BE2C (cell line): ENCODE measurements around the gene HIRIP3.

ENCODE experiments used
- DNase-seq: peaks from one replicate; pipeline ENCODE4 v3.0.0-alpha.2; 2020
- H3K27me3 ChIP-seq: fragments of 250-450 bp; sonication (Bioruptor Pico); 2 replicates; pipeline ENCODE4 v1.5.1; 2020; ENCODE audit warnings: mild to moderate bottlenecking
- H3K36me3 ChIP-seq: fragments of 250-450 bp; sonication (Bioruptor Pico); 2 replicates; pipeline ENCODE4 v1.5.1; 2020; ENCODE audit warnings: mild to moderate bottlenecking
- H3K4me1 ChIP-seq: fragments of 250-450 bp; sonication (Bioruptor Pico); 2 replicates; pipeline ENCODE4 v1.5.1; 2020
- H3K4me3 ChIP-seq: 2 replicates; pipeline ENCODE4 v1.5.1; 2011; ENCODE audit warnings: low read depth, low read length
- H3K9me3 ChIP-seq: fragments of 250-450 bp; sonication (Bioruptor Pico); 2 replicates; pipeline ENCODE4 v1.5.1; 2020
- TF ChIP-seq, protein P1 (sequence below): IDR thresholded peaks from 2 replicates; pipeline ENCODE4 v1.5.1; 2012; ENCODE audit warnings: mild to moderate bottlenecking, low read depth, low read length

HIRIP3 gene

DNA sequence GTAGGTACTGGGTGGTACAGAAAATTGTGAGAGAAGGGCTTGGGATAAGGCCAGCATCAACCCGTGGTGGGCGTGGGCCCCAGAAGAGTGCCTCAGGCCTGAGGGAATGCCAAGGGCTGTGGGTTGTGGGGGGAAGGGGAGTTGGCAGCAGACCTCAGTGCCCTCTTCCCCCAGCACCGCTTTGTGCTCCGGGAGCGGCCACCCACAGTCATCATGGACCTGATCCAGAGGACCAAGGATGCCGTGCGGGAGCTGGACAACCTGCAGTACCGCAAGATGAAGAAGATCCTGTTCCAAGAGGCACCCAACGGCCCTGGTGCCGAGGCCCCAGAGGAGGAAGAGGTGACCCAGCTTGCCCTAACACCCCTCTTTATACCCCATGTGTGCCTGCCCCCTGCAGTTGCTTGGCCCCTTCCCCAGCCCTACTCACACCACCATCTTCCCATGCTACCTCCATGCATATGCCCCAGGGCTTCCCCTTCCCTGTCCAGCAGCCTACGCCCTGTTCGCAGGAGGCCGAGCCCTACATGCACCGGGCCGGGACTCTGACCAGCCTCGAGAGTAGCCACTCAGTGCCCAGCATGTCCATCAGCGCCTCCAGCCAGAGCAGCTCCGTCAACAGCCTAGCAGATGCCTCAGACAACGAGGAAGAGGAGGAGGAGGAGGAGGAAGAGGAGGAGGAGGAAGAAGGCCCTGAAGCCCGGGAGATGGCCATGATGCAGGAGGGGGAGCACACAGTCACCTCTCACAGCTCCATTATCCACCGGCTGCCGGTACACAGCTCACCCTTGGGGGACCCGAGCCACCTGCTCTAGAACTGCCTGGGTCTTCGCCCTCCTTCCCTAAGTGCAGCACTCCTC, 12.6 kb downstream of the HIRIP3 start:
- no peaks in the 10 kb centered on the region for H3K27me3 ChIP-seq
- no peak overlapping the region for H3K4me3 ChIP-seq
- peaks cover 98% of the 10 kb centered on the region for H3K36me3 ChIP-seq
- no peaks in the 10 kb centered on the region for H3K4me1 ChIP-seq
- no peak for DNase-seq
- TF ChIP-seq, protein P1, sequence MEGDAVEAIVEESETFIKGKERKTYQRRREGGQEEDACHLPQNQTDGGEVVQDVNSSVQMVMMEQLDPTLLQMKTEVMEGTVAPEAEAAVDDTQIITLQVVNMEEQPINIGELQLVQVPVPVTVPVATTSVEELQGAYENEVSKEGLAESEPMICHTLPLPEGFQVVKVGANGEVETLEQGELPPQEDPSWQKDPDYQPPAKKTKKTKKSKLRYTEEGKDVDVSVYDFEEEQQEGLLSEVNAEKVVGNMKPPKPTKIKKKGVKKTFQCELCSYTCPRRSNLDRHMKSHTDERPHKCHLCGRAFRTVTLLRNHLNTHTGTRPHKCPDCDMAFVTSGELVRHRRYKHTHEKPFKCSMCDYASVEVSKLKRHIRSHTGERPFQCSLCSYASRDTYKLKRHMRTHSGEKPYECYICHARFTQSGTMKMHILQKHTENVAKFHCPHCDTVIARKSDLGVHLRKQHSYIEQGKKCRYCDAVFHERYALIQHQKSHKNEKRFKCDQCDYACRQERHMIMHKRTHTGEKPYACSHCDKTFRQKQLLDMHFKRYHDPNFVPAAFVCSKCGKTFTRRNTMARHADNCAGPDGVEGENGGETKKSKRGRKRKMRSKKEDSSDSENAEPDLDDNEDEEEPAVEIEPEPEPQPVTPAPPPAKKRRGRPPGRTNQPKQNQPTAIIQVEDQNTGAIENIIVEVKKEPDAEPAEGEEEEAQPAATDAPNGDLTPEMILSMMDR: no peak
- H3K9me3 ChIP-seq: no peaks in the 10 kb centered on the region

DNA sequence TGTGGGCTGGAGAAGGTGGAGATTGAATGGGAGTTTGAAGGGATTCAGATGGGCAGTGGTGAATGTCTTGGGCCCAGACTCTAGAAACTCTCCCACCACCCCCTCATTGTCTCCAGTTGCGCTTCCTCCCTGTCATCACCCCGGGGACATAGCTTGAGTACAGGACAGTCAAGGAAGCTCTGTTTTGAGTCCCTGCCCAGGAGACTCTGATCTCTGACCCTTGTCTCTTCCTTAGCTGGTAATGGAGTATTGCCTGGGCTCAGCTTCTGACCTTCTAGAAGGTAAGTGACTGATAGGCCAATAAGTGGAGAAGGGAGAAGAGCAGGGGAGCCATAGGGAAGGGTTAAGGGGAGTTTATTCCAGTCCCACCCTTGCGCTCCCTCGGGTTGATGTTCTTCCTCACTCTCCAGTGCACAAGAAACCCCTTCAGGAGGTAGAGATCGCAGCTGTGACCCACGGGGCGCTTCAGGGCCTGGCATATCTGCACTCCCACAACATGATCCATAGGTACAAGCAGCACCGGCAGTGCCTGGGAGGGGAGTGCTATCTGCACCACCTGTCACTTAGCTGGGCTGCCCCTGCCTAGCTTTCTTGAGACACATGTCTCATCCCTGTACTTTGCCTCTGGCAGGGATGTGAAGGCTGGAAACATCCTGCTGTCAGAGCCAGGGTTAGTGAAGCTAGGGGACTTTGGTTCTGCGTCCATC, 16.7 kb downstream of the HIRIP3 start:
- H3K36me3 ChIP-seq: peaks cover 62% of the 10 kb centered on the region
- DNase-seq: no peak
- H3K9me3 ChIP-seq: no peaks in the 10 kb centered on the region
- no peak overlapping the region for H3K4me3 ChIP-seq
- no peaks in the 10 kb centered on the region for H3K4me1 ChIP-seq
- TF ChIP-seq, protein P1: no peak
- H3K27me3 ChIP-seq: no peaks in the 10 kb centered on the region

DNA sequence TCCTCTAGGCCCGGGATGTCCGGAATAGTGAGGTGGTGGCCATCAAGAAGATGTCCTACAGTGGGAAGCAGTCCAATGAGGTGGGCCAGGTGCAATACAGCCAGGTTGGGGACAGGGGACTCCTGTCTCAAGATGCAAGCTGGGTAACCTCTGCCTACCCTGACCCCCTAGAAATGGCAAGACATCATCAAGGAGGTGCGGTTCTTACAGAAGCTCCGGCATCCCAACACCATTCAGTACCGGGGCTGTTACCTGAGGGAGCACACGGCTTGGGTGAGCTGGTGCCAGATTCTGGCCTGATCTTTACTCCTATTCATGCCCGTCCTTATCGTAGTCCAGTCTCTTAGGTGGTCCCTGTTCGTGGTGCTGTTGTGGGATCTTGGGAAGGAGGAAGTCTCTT, 17.3 kb downstream of the HIRIP3 start:
- DNase-seq: no peak
- H3K4me3 ChIP-seq: no peak overlapping the region
- peaks cover 1% of the 10 kb centered on the region; the same call in 1 of the 2 replicates for H3K9me3 ChIP-seq
- TF ChIP-seq, protein P1: no peak
- peaks cover 56% of the 10 kb centered on the region for H3K36me3 ChIP-seq
- no peaks in the 10 kb centered on the region for H3K4me1 ChIP-seq
- no peaks in the 10 kb centered on the region for H3K27me3 ChIP-seq

DNA sequence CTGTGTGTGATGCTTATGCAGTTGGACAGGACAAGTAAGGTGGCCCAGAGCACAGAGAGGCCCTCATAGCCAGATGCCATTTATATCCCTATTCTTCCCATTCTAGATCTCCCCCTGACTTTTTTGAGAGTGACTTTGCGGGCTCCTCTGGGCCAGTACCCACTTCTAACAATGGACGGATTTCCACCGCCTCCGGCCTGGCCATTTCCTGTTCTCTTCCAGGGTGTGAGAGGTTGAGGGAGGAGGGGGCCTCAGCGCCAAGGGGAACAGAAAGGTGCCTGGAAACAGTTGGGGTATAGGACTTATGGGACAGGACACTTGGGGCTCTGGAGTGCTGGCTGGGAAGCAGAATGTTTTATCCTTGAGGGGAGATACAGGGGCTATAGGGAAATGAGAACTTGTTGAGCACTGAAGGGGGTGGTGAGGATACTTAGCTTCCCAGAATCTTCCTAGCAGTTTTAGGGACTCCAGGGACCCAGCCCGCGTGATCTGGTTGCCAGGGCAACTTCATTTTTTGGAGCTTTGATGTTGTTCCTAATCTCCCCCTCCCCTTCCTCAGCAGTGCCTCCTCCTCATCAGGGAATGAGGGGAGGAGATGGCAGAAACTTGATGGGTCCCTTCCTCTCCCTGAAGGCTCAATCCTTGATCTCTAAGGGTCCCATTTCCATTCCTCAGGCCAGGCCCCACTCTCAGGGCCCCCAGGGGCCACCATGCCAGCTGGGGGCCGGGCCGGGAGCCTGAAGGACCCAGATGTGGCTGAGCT, 18.2 kb downstream of the HIRIP3 start:
- TF ChIP-seq, protein P1: no peak

DNA sequence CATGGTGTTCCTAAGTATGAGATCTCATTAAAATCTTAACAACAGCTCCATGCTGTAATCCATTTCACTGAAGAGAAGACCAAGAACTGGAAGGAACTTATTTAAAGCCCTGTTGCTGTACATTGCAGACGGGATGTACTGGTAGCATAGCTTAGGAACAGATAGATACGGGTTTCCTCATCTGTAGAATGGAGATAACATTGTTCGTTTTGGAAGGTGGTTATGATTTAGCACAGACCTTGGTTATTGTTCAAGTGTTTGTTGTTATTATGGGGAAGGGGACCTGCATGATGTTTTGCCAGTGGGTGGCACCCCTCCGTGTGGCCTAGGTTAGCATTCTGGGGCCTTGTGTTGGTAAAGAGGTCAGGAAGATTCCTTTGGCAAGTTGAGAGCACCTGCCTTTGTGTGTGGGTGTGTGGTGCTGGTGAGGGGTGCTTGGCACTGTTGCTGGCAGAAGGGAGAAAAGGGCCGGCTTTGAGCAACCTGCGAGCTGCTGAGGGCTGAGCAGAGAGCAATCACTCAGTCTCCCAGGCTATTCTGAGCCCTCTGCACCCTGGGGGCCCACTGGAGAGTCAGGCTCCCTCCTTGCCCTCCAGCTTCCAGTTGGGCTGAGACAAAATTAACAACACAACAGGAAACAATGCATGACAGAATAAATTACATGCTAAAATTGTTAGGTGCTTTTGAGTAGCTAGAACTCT, 19.5 kb downstream of the HIRIP3 start:
- H3K9me3 ChIP-seq: peaks cover 8% of the 10 kb centered on the region; the same call in 1 of the 2 replicates
- peaks cover 34% of the 10 kb centered on the region for H3K36me3 ChIP-seq
- no peaks in the 10 kb centered on the region for H3K4me1 ChIP-seq
- TF ChIP-seq, protein P1: no peak
- peak overlapping the region; percentile 94 for H3K4me3 ChIP-seq
- H3K27me3 ChIP-seq: no peaks in the 10 kb centered on the region
- DNase-seq: no peak

More for the DNA sequence above, 18.2 kb downstream of the HIRIP3 start:
- Histone ChIP-seq H3K9me3 (peaks cover 8% of the 10 kb centered on the region; the same call in 1 of the 2 replicates), H3K4me3 (no peak overlapping the region), H3K4me1 (no peaks in the 10 kb centered on the region), H3K27me3 (no peaks in the 10 kb centered on the region), H3K36me3 (peaks cover 47% of the 10 kb centered on the region)
- no peak for DNase-seq
